Measurements from ENCODE around the gene SFSWAP.

- TF ChIP-seq CTCF (IDR thresholded peaks at IDR 0.05): no peak
- TF ChIP-seq POLR2A (IDR thresholded peaks at IDR 0.05): no peak
Observed at GRCh38 chr12:131694116-131694838, 16.6 kb upstream of the SFSWAP start.

Measured in adrenal gland (tissue), 5 donors.